Measurements from ENCODE around the gene BMAL1.
"Not testable (repeated sequence)": the region's sequence is repeated elsewhere in the genome, so short reads cannot be mapped to it uniquely, and the experiment has no call there.

The BMAL1 gene

GRCh38 chr11:13434247-13435205 lies 156.9 kb downstream of the BMAL1 start:
- Histone ChIP-seq H3K36me3 (ENCODE audit: insufficient read depth, low read length) (no peaks in the 10 kb centered on the region), H3K4me3 (ENCODE audit: low read depth in 1 of 2, low read length in 2 of 2) (no peak overlapping the region), H3K4me1 (ENCODE audit: insufficient read depth, low read length) (no peaks in the 10 kb centered on the region), H3K9ac (ENCODE audit: low read depth, low read length) (no peak overlapping the region), H3K79me2 (ENCODE audit: insufficient read depth, low read length) (0 out of 2 replicates have a peak, but pooled peaks cover 12% of the 10 kb centered on the region), H3K4me2 (ENCODE audit: insufficient read depth, low read length) (no peak overlapping the region), H3K27ac (ENCODE audit: low read length) (no peak overlapping the region), H4K20me1 (ENCODE audit: insufficient read depth, low read length) (0 out of 2 replicates have a peak, but pooled peaks cover 5% of the 10 kb centered on the region), H2AFZ (ENCODE audit: low read depth, low read length) (no peak overlapping the region), H3K9me3 (ENCODE audit: insufficient read depth, low read length, severe bottlenecking) (no peaks in the 10 kb centered on the region), H3K27me3 (ENCODE audit: insufficient read depth, low read length, poor library complexity) (no peaks in the 10 kb centered on the region)
- TF ChIP-seq EZH2 (IDR thresholded peaks at IDR 0.05; ENCODE audit: borderline replicate concordance, low read depth, low read length, severe bottlenecking) (no peak), CTCF (IDR thresholded peaks at IDR 0.05; ENCODE audit: borderline replicate concordance, extremely low read depth, low read length, poor library complexity, severe bottlenecking) (no peak)
- DNase-seq (no peak), ATAC-seq (ENCODE audit: insufficient read depth, low read depth) (no peak; the same call in 2 of the 3 replicates)

- DNase-seq; H3K27me3 ChIP-seq (ENCODE audit: insufficient read depth, low read length, poor library complexity); ATAC-seq (ENCODE audit: insufficient read depth, low read depth); H3K79me2 ChIP-seq (ENCODE audit: insufficient read depth, low read length); H3K9ac ChIP-seq (ENCODE audit: low read depth, low read length); H3K36me3 ChIP-seq (ENCODE audit: insufficient read depth, low read length); H3K4me1 ChIP-seq (ENCODE audit: insufficient read depth, low read length); H4K20me1 ChIP-seq (ENCODE audit: insufficient read depth, low read length); H2AFZ ChIP-seq (ENCODE audit: low read depth, low read length); H3K4me2 ChIP-seq (ENCODE audit: insufficient read depth, low read length); H3K27ac ChIP-seq (ENCODE audit: low read length); H3K9me3 ChIP-seq (ENCODE audit: insufficient read depth, low read length, severe bottlenecking); H3K4me3 ChIP-seq (ENCODE audit: low read depth in 1 of 2, low read length in 2 of 2): not testable (repeated sequence)
These were observed 159.2 kb downstream of the BMAL1 start for GRCh38 chr11:13436836-13437235.

All from DND-41 (cell line).